ENCODE measurements around the gene RUNX2.

The RUNX2 gene

GRCh38 chr6:45426251-45426650 lies 98.1 kb downstream of the RUNX2 start:
- TF ChIP-seq GATA1 (IDR thresholded peaks at IDR 0.05; ENCODE audit: low read depth, low read length) (no peak), POLR2A (IDR thresholded peaks at IDR 0.05; ENCODE audit: low read length) (no peak)
- DNase-seq, result no peak

GRCh38 chr6:45427726-45428125 lies 99.6 kb downstream of the RUNX2 start:
- TF ChIP-seq GATA1 (IDR thresholded peaks at IDR 0.05; ENCODE audit: low read depth, low read length), result no peak
- no peak for TF ChIP-seq POLR2A (IDR thresholded peaks at IDR 0.05; ENCODE audit: low read length)
- DNase-seq, result no peak

GRCh38 chr6:45428727-45429126 lies 100.6 kb downstream of the RUNX2 start:
- TF ChIP-seq GATA1 (IDR thresholded peaks at IDR 0.05; ENCODE audit: low read depth, low read length) (no peak), POLR2A (IDR thresholded peaks at IDR 0.05; ENCODE audit: low read length) (no peak)
- no peak for DNase-seq

GRCh38 chr6:45430590-45431202 lies 102.6 kb downstream of the RUNX2 start:
- DNase-seq, result no peak

GRCh38 chr6:45431317-45432065 lies 103.4 kb downstream of the RUNX2 start:
- no peak for TF ChIP-seq POLR2A (IDR thresholded peaks at IDR 0.05; ENCODE audit: low read length)
- TF ChIP-seq GATA1 (IDR thresholded peaks at IDR 0.05; ENCODE audit: low read depth, low read length), result no peak
- no peak for DNase-seq

More at GRCh38 chr6:45430590-45431202, 102.6 kb downstream of the RUNX2 start:
- TF ChIP-seq GATA1 (IDR thresholded peaks at IDR 0.05; ENCODE audit: low read depth, low read length) (no peak), POLR2A (IDR thresholded peaks at IDR 0.05; ENCODE audit: low read length) (no peak)

GRCh38 chr6:45432977-45433376 lies 104.8 kb downstream of the RUNX2 start:
- no peak for DNase-seq
- TF ChIP-seq POLR2A (IDR thresholded peaks at IDR 0.05; ENCODE audit: low read length) (no peak), GATA1 (IDR thresholded peaks at IDR 0.05; ENCODE audit: low read depth, low read length) (no peak)

- TF ChIP-seq GATA1 (IDR thresholded peaks at IDR 0.05; ENCODE audit: low read depth, low read length) (no peak), POLR2A (IDR thresholded peaks at IDR 0.05; ENCODE audit: low read length) (no peak)
- DNase-seq, result no peak
Measured at GRCh38 chr6:45433533-45434380, 105.6 kb downstream of the RUNX2 start.

GRCh38 chr6:45434381-45434700 lies 106.2 kb downstream of the RUNX2 start:
- TF ChIP-seq GATA1 (IDR thresholded peaks at IDR 0.05; ENCODE audit: low read depth, low read length) (no peak), POLR2A (IDR thresholded peaks at IDR 0.05; ENCODE audit: low read length) (no peak)

GRCh38 chr6:45436544-45437438 lies 108.7 kb downstream of the RUNX2 start:
- DNase-seq, result peak in 1 of 2 experiments; percentile 11
- TF ChIP-seq GATA1 (IDR thresholded peaks at IDR 0.05; ENCODE audit: low read depth, low read length) (no peak), POLR2A (IDR thresholded peaks at IDR 0.05; ENCODE audit: low read length) (no peak)

More at GRCh38 chr6:45434381-45434700, 106.2 kb downstream of the RUNX2 start:
- no peak for DNase-seq

- TF ChIP-seq POLR2A (IDR thresholded peaks at IDR 0.05; ENCODE audit: low read length), result no peak
- no peak for TF ChIP-seq GATA1 (IDR thresholded peaks at IDR 0.05; ENCODE audit: low read depth, low read length)
Measured at GRCh38 chr6:45437439-45437815, 109.3 kb downstream of the RUNX2 start.

GRCh38 chr6:45438151-45438550 lies 110.0 kb downstream of the RUNX2 start:
- DNase-seq, result no peak
- TF ChIP-seq POLR2A (IDR thresholded peaks at IDR 0.05; ENCODE audit: low read length) (no peak), GATA1 (IDR thresholded peaks at IDR 0.05; ENCODE audit: low read depth, low read length) (no peak)

More at GRCh38 chr6:45437439-45437815, 109.3 kb downstream of the RUNX2 start:
- no peak for DNase-seq

GRCh38 chr6:45438849-45439406 lies 110.8 kb downstream of the RUNX2 start:
- TF ChIP-seq POLR2A (IDR thresholded peaks at IDR 0.05; ENCODE audit: low read length) (no peak), GATA1 (IDR thresholded peaks at IDR 0.05; ENCODE audit: low read depth, low read length) (no peak)
- DNase-seq, result no peak

GRCh38 chr6:45439459-45439858 lies 111.3 kb downstream of the RUNX2 start:
- TF ChIP-seq GATA1 (IDR thresholded peaks at IDR 0.05; ENCODE audit: low read depth, low read length), result no peak
- TF ChIP-seq POLR2A (IDR thresholded peaks at IDR 0.05; ENCODE audit: low read length), result no peak
- DNase-seq, result no peak

Data from erythroblast (primary cell).